Keratinocyte (primary cell): ENCODE measurements around the gene PPARD. TPM values are rescaled to one million over a fixed set of nuclear protein-coding genes. Genes with fewer than 3 reads are reported as not detected.
"Not testable (repeated sequence)": the region's sequence is repeated elsewhere in the genome, so short reads cannot be mapped to it uniquely, and the experiment has no call there.

Source experiments
- DNase-seq: peaks from one replicate; pipeline ENCODE4 v3.0.0-alpha.2; 2011; ENCODE audit warnings: low read depth, missing footprints, low spot score
- FAIRE-seq: peaks from 2 replicates; lab custom pipeline; 2011; peaks lifted over from hg19 to GRCh38; lab: Jason Lieb, UNC
- H2AFZ ChIP-seq: 2 replicates; pipeline ENCODE4 v1.6.0; 2012; ENCODE audit warnings: low read length, control low read depth, inconsistent platforms; ENCODE audit not compliant: control insufficient read depth
- H3K27ac ChIP-seq: 2 replicates; pipeline ENCODE4 v1.5.1; 2011; ENCODE audit warnings: low read length; ENCODE audit not compliant: control insufficient read depth, insufficient read depth
- H3K27me3 ChIP-seq: 3 replicates; pipeline ENCODE4 v1.6.0; 2011; ENCODE audit warnings: low read length; ENCODE audit not compliant: control insufficient read depth, insufficient read depth; ENCODE audit errors: extremely low read depth
- H3K36me3 ChIP-seq, 2 experiments: 2 replicates in 1 of 2; 3 replicates in 1 of 2; pipeline ENCODE4 v1.5.1; 2011; ENCODE audit warnings: low read length in 2 of 2, mild to moderate bottlenecking in 1 of 2; ENCODE audit not compliant: control insufficient read depth in 2 of 2, insufficient read depth in 2 of 2; ENCODE audit errors: extremely low read depth in 1 of 2
- H3K4me1 ChIP-seq: 3 replicates; pipeline ENCODE4 v1.5.1; 2011; ENCODE audit warnings: low read length; ENCODE audit not compliant: control insufficient read depth, insufficient read depth; ENCODE audit errors: extremely low read depth
- H3K4me2 ChIP-seq: 3 replicates; pipeline ENCODE4 v1.6.0; 2011; ENCODE audit warnings: low read depth, low read length; ENCODE audit not compliant: control insufficient read depth, insufficient read depth; ENCODE audit errors: extremely low read depth
- H3K4me3 ChIP-seq, 3 experiments: fragments of 200-600 bp in 1 of 3; sonication (generic) in 1 of 3; 2 replicates in 2 of 3; 3 replicates in 1 of 3; pipeline ENCODE4 v1.5.1; 2011 to 2016; ENCODE audit warnings: low read length in 3 of 3, mild to moderate bottlenecking in 3 of 3, control low read depth in 2 of 3, inconsistent platforms in 1 of 3, low read depth in 1 of 3, mixed read lengths in 1 of 3, mixed run types in 1 of 3, moderate library complexity in 1 of 3; ENCODE audit not compliant: control insufficient read depth in 2 of 3, insufficient read depth in 2 of 3; ENCODE audit errors: extremely low read depth in 1 of 3
- H3K79me2 ChIP-seq: 2 replicates; pipeline ENCODE4 v1.6.0; 2012; ENCODE audit warnings: low read length; ENCODE audit not compliant: control insufficient read depth, insufficient read depth
- H3K9ac ChIP-seq: 3 replicates; pipeline ENCODE4 v1.6.0; 2011; ENCODE audit warnings: low read length; ENCODE audit not compliant: control insufficient read depth, insufficient read depth; ENCODE audit errors: extremely low read depth
- H3K9me1 ChIP-seq: 3 replicates; pipeline ENCODE4 v1.6.0; 2011; ENCODE audit warnings: low read length; ENCODE audit not compliant: control insufficient read depth, insufficient read depth; ENCODE audit errors: extremely low read depth
- H3K9me3 ChIP-seq: 2 replicates; pipeline ENCODE4 v1.5.1; 2012; ENCODE audit warnings: low read depth, low read length; ENCODE audit not compliant: control insufficient read depth
- H4K20me1 ChIP-seq: 3 replicates; pipeline ENCODE4 v1.6.0; 2011; ENCODE audit warnings: low read length; ENCODE audit not compliant: control insufficient read depth, insufficient read depth; ENCODE audit errors: extremely low read depth
- EZH2 ChIP-seq: IDR thresholded peaks from one replicate; pipeline ENCODE4 v1.6.1; 2012; ENCODE audit warnings: inconsistent platforms, mild to moderate bottlenecking, low read length, moderate library complexity
- dilution Hi-C: fragments of 300-500 bp; cut with MboI; formaldehyde crosslinking; loops from one replicate; pipeline ENCODE4 v1.7.0; 2020; ENCODE audit warnings: low sequenced_read_pairs; ENCODE audit not compliant: extremely low pct_ligation_motif_present
- polyA plus RNA-seq, 5 experiments: library from polyadenylated mRNA; depleted of rRNA in 3 of 5; stranded (reverse) in 3 of 5; stranded (forward) in 1 of 5; unstranded in 1 of 5; fragments of >200 nt; gene quantifications; 1 replicate in 1 of 5; 2 replicates in 3 of 5; 3 replicates in 1 of 5; pipeline versions ENCODE4 v1.2.1 to v1.2.3, GENCODE V29; 2011 to 2012; ENCODE audit warnings: missing spikeins in 2 of 5, low read depth in 1 of 5, low replicate concordance in 1 of 5
- TF ChIP-seq, protein P1 (sequence below), 3 experiments: IDR thresholded peaks in 1 of 3; conservative IDR thresholded peaks in 1 of 3; optimal IDR thresholded peaks in 1 of 3; 2 replicates in 2 of 3; 3 replicates in 1 of 3; pipeline versions ENCODE3 to v1.5.1; 2011; ENCODE audit warnings: low read length in 3 of 3, mild to moderate bottlenecking in 3 of 3, moderate library complexity in 2 of 3, control low read depth in 1 of 3, inconsistent platforms in 1 of 3; ENCODE audit not compliant: insufficient read depth in 2 of 3; ENCODE audit errors: extremely low read depth in 1 of 3

The PPARD gene
- polyA plus RNA-seq, 1 donor (not counting 4 experiments of a cell fraction or from before 2014, with no cell fraction given), result 15.1 TPM

DNA sequence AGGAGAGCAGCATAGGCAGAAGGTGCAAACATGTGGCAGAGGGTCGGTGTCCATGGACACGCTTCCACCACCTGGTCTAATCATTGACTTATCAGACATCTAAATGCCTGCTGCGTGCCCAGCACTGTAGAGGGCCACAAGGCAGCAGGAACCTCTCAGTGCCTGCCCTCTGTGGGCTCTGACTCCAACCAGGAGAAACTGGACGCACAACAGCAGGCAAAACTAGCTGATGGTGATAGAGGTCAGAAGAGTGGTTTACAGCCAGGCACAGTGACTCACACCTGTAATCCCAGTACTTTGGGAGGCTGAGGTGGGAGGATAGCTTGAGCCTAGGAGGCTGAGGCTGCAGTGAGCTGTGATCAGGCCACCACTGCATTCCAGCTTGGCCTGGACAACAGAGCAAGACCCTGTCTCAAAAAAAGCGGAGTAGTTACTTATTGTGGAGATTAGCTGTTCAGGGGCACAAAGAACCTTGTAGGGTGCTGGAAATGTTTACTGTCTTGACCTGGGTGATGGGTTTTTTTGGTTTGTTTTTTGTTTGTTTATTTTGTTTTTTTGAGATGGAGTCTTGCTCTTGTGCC lies 46.5 kb downstream of the PPARD start:
- Histone ChIP-seq H3K4me3 (no peak overlapping the region), H2AFZ (no peak overlapping the region), H3K79me2 (peaks cover 6% of the 10 kb centered on the region), H3K36me3 (no peaks in the 10 kb centered on the region), H3K4me1 (peaks cover 46% of the 10 kb centered on the region), H3K4me2 (no peak overlapping the region), H3K9me1 (no peaks in the 10 kb centered on the region), H3K9ac (no peak overlapping the region), H3K27ac (no peak overlapping the region), H3K27me3 (no peaks in the 10 kb centered on the region), H3K9me3 (no peaks in the 10 kb centered on the region), H4K20me1 (no peaks in the 10 kb centered on the region)
- FAIRE-seq, result no peak
- no peak for DNase-seq
- dilution Hi-C loops, result no loop called here
- TF ChIP-seq, protein P1, sequence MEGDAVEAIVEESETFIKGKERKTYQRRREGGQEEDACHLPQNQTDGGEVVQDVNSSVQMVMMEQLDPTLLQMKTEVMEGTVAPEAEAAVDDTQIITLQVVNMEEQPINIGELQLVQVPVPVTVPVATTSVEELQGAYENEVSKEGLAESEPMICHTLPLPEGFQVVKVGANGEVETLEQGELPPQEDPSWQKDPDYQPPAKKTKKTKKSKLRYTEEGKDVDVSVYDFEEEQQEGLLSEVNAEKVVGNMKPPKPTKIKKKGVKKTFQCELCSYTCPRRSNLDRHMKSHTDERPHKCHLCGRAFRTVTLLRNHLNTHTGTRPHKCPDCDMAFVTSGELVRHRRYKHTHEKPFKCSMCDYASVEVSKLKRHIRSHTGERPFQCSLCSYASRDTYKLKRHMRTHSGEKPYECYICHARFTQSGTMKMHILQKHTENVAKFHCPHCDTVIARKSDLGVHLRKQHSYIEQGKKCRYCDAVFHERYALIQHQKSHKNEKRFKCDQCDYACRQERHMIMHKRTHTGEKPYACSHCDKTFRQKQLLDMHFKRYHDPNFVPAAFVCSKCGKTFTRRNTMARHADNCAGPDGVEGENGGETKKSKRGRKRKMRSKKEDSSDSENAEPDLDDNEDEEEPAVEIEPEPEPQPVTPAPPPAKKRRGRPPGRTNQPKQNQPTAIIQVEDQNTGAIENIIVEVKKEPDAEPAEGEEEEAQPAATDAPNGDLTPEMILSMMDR (optimal IDR thresholded peaks at IDR 0.05 in 1 of 3, IDR thresholded peaks at IDR 0.05 in 1 of 3, conservative IDR thresholded peaks at IDR 0.05 in 1 of 3; ENCODE audit: extremely low read depth in 1 of 3, insufficient read depth in 2 of 3, low read length in 3 of 3), result no peak
- TF ChIP-seq EZH2, result no peak

DNA sequence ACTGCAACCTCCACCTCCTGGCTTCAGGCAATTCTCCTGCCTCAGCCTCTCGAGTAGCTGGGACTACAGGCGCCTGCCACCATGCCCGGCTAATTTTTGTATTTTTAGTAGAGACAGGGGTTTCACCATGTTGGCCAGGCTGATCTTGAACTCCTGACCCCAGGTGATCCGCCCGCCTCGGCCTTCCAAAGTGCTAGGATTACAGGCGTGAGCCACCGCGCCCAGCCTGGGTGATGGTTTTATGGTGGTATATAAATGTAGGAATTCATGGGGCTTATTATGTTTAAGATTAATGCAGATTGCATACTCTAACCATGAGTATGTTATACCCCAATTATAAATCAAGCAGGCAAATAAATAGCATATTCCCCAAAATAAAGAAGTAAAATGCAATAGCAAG lies 47.0 kb downstream of the PPARD start:
- H4K20me1 ChIP-seq, FAIRE-seq, H3K36me3 ChIP-seq, DNase-seq, H3K9me1 ChIP-seq, dilution Hi-C loops, H3K27ac ChIP-seq, H3K9ac ChIP-seq, H3K4me3 ChIP-seq, H3K4me2 ChIP-seq, H2AFZ ChIP-seq, H3K27me3 ChIP-seq, H3K9me3 ChIP-seq: not testable (repeated sequence)
- H3K4me1 ChIP-seq, result peaks cover 49% of the 10 kb centered on the region
- peaks cover 11% of the 10 kb centered on the region for H3K79me2 ChIP-seq
